Ishikawa (cell line): Measurements from ENCODE around the gene SIGLEC9.

Experiments used
- CEBPB ChIP-seq: IDR thresholded peaks from 2 replicates; pipeline ENCODE4 v1.6.1; 2012
- CREB1 ChIP-seq: IDR thresholded peaks from 2 replicates; pipeline ENCODE4 v1.6.1; 2012; ENCODE audit warnings: low read depth
- EGR1 ChIP-seq: IDR thresholded peaks from 2 replicates; pipeline ENCODE4 v1.6.1; 2012
- EP300 ChIP-seq: IDR thresholded peaks from 2 replicates; pipeline ENCODE4 v1.6.1; 2012; ENCODE audit warnings: borderline replicate concordance
- FOXM1 ChIP-seq: IDR thresholded peaks from 2 replicates; pipeline ENCODE4 v1.6.1; 2012; ENCODE audit warnings: low read depth, borderline replicate concordance
- MAX ChIP-seq: IDR thresholded peaks from 2 replicates; pipeline ENCODE4 v1.6.1; 2012
- NFIC ChIP-seq: IDR thresholded peaks from 2 replicates; pipeline ENCODE4 v1.6.1; 2012
- RAD21 ChIP-seq: IDR thresholded peaks from 2 replicates; pipeline ENCODE4 v1.6.1; 2012; ENCODE audit warnings: low read depth
- REST ChIP-seq: IDR thresholded peaks from 2 replicates; pipeline ENCODE4 v1.6.1; 2012; ENCODE audit warnings: low read depth, mild to moderate bottlenecking
- TAF1 ChIP-seq: IDR thresholded peaks from 2 replicates; pipeline ENCODE4 v1.6.1; 2012; ENCODE audit warnings: low read depth, mild to moderate bottlenecking
- TCF12 ChIP-seq: IDR thresholded peaks from 2 replicates; pipeline ENCODE4 v1.6.1; 2012; ENCODE audit warnings: low read depth
- TEAD4 ChIP-seq: IDR thresholded peaks from 2 replicates; pipeline ENCODE4 v1.6.1; 2012
- USF1 ChIP-seq: IDR thresholded peaks from 2 replicates; pipeline ENCODE4 v1.6.1; 2012
- YY1 ChIP-seq: IDR thresholded peaks from 2 replicates; pipeline ENCODE4 v1.6.1; 2012; ENCODE audit warnings: low read depth
- ZBTB7A ChIP-seq: IDR thresholded peaks from 2 replicates; pipeline ENCODE4 v1.6.1; 2012; ENCODE audit warnings: low read depth

The SIGLEC9 gene

GRCh38 chr19:51161266-51161665, 36.6 kb downstream of the SIGLEC9 start:
- TF ChIP-seq NFIC (no peak), EGR1 (no peak), ZBTB7A (no peak), EP300 (no peak), RAD21 (no peak), REST (no peak), YY1 (no peak), TEAD4 (no peak), TCF12 (no peak), FOXM1 (no peak), MAX (no peak), USF1 (no peak), CEBPB (no peak), TAF1 (no peak), CREB1 (no peak)

- TF ChIP-seq TCF12: no peak
- TF ChIP-seq NFIC: no peak
- no peak for TF ChIP-seq CEBPB
- TF ChIP-seq EGR1: no peak
- TF ChIP-seq CREB1: no peak
- no peak for TF ChIP-seq TEAD4
- TF ChIP-seq ZBTB7A: no peak
- no peak for TF ChIP-seq TAF1
- TF ChIP-seq MAX: no peak
- no peak for TF ChIP-seq REST
- TF ChIP-seq USF1: no peak
- TF ChIP-seq FOXM1: no peak
- TF ChIP-seq YY1: no peak
- no peak for TF ChIP-seq EP300
- no peak for TF ChIP-seq RAD21
These were observed 37.3 kb downstream of the SIGLEC9 start for GRCh38 chr19:51161867-51162496.

- TF ChIP-seq NFIC (no peak), MAX (no peak), RAD21 (no peak), EP300 (no peak), USF1 (no peak), REST (no peak), CEBPB (no peak), TEAD4 (no peak)
These were observed 38.6 kb downstream of the SIGLEC9 start for GRCh38 chr19:51163257-51163656.

- TF ChIP-seq TEAD4 (no peak), TAF1 (no peak), NFIC (no peak), EGR1 (no peak), TCF12 (no peak), CEBPB (no peak), REST (no peak), MAX (no peak), FOXM1 (no peak)
These were observed 39.5 kb downstream of the SIGLEC9 start for GRCh38 chr19:51164215-51164614.
